Neural cell (in vitro differentiated cells): ENCODE measurements around the gene LRP1-AS.

ENCODE experiments used
- CTCF ChIP-seq: fragments of 450-650 bp; IDR thresholded peaks from 2 replicates; pipeline ENCODE4 v1.5.1; 2014; ENCODE audit warnings: antibody characterized with exemption, mild to moderate bottlenecking, moderate library complexity; ENCODE audit not compliant: poor library complexity, severe bottlenecking
- EP300 ChIP-seq: fragments of 450-650 bp; conservative IDR thresholded peaks from 2 replicates; pipeline ENCODE4 v1.6.1; 2014; ENCODE audit warnings: antibody characterized with exemption, mild to moderate bottlenecking, moderate library complexity; ENCODE audit not compliant: poor library complexity, severe bottlenecking
- EZH2 ChIP-seq: fragments of 200-600, 300-800 bp; shearing (Covaris generic), sonication (generic); IDR thresholded peaks from 2 replicates; pipeline ENCODE4 v1.6.1; 2014; ENCODE audit warnings: antibody characterized with exemption, low read length, borderline replicate concordance, mild to moderate bottlenecking; ENCODE audit not compliant: insufficient read depth, poor library complexity, severe bottlenecking
- RAD21 ChIP-seq: fragments of 450-650 bp; conservative IDR thresholded peaks from 2 replicates; pipeline ENCODE4 v1.6.1; 2014; ENCODE audit warnings: antibody characterized with exemption, mild to moderate bottlenecking, moderate library complexity
- SMC3 ChIP-seq: fragments of 450-650 bp; conservative IDR thresholded peaks from 2 replicates; pipeline ENCODE4 v1.6.1; 2014; ENCODE audit warnings: antibody characterized with exemption, mild to moderate bottlenecking, moderate library complexity; ENCODE audit not compliant: poor library complexity

- TF ChIP-seq RAD21 = no peak
- TF ChIP-seq CTCF = no peak
- TF ChIP-seq EZH2 = no peak
- no peak for TF ChIP-seq EP300
- TF ChIP-seq SMC3 = no peak
Measured at GRCh38 chr12:57181072-57181471, 33.7 kb upstream of the LRP1-AS start.
